ENCODE results near the gene GPATCH2L.

The GPATCH2L gene

GRCh38 chr14:76136476-76137110 is 15.1 kb upstream of the GPATCH2L start:
- DNase-seq (ENCODE audit: low spot score) (no peak), FAIRE-seq (no peak)

- FAIRE-seq: no peak
- DNase-seq (ENCODE audit: low spot score): no peak
Measured at GRCh38 chr14:76138119-76138757, 13.5 kb upstream of the GPATCH2L start.

- FAIRE-seq (no peak), DNase-seq (ENCODE audit: low spot score) (no peak)
Measured at GRCh38 chr14:76138758-76139723, 12.7 kb upstream of the GPATCH2L start.

GRCh38 chr14:76143642-76144041 is 8.1 kb upstream of the GPATCH2L start:
- FAIRE-seq (no peak), DNase-seq (ENCODE audit: low spot score) (no peak)

GRCh38 chr14:76146976-76147375 is 4.7 kb upstream of the GPATCH2L start:
- FAIRE-seq: no peak
- no peak for DNase-seq (ENCODE audit: low spot score)

GRCh38 chr14:76149196-76149595 is 2.5 kb upstream of the GPATCH2L start:
- DNase-seq (ENCODE audit: low spot score): no peak
- FAIRE-seq: no peak

GRCh38 chr14:76152333-76152681 is 585 bp downstream of the GPATCH2L start:
- DNase-seq (ENCODE audit: low spot score) (peak; percentile 51), FAIRE-seq (peak; percentile 23)

- DNase-seq (ENCODE audit: low spot score): no peak
Measured at GRCh38 chr14:76153919-76154318, 2.2 kb downstream of the GPATCH2L start.

GRCh38 chr14:76154539-76155126 is 2.9 kb downstream of the GPATCH2L start:
- DNase-seq (ENCODE audit: low spot score) (no peak), FAIRE-seq (no peak)

More at GRCh38 chr14:76153919-76154318, 2.2 kb downstream of the GPATCH2L start:
- FAIRE-seq: no peak

- FAIRE-seq (no peak), DNase-seq (ENCODE audit: low spot score) (no peak)
Measured at GRCh38 chr14:76163668-76164363, 12.1 kb downstream of the GPATCH2L start.

GRCh38 chr14:76168531-76168930 is 16.8 kb downstream of the GPATCH2L start:
- FAIRE-seq: peak; percentile 94

GRCh38 chr14:76169776-76170175 is 18.1 kb downstream of the GPATCH2L start:
- FAIRE-seq (no peak), DNase-seq (ENCODE audit: low spot score) (no peak)

More at GRCh38 chr14:76168531-76168930, 16.8 kb downstream of the GPATCH2L start:
- peak; percentile 89 for DNase-seq (ENCODE audit: low spot score)

GRCh38 chr14:76174982-76175381 is 23.3 kb downstream of the GPATCH2L start:
- FAIRE-seq: no peak

GRCh38 chr14:76175942-76176341 is 24.2 kb downstream of the GPATCH2L start:
- DNase-seq (ENCODE audit: low spot score): no peak
- FAIRE-seq: no peak

More at GRCh38 chr14:76174982-76175381, 23.3 kb downstream of the GPATCH2L start:
- DNase-seq (ENCODE audit: low spot score): no peak

- no peak for FAIRE-seq
- no peak for DNase-seq (ENCODE audit: low spot score)
Measured at GRCh38 chr14:76181546-76181945, 29.8 kb downstream of the GPATCH2L start.

GRCh38 chr14:76186308-76187027 is 34.7 kb downstream of the GPATCH2L start:
- no peak for DNase-seq (ENCODE audit: low spot score)
- no peak for FAIRE-seq

- FAIRE-seq (no peak), DNase-seq (ENCODE audit: low spot score) (no peak)
Measured at GRCh38 chr14:76191297-76191696, 39.6 kb downstream of the GPATCH2L start.

- DNase-seq (ENCODE audit: low spot score) (peak; percentile 9), FAIRE-seq (peak; percentile 22)
Measured at GRCh38 chr14:76193696-76194095, 42.0 kb downstream of the GPATCH2L start.

- DNase-seq (ENCODE audit: low spot score): no peak
- no peak for FAIRE-seq
Measured at GRCh38 chr14:76194327-76194726, 42.6 kb downstream of the GPATCH2L start.

GRCh38 chr14:76195003-76195402 is 43.3 kb downstream of the GPATCH2L start:
- FAIRE-seq (no peak), DNase-seq (ENCODE audit: low spot score) (no peak)
